Lung (tissue), 12 donors: ENCODE results near the gene NTM. TPM values are rescaled to one million over a fixed set of nuclear protein-coding genes. Genes with fewer than 3 reads are reported as not detected.

ENCODE experiments used
- ATAC-seq: fragments of 200-7000 bp; cut with Tn5 transposase; one replicate; pipeline ENCODE4 v1.9.1; 2020; ENCODE audit warnings: moderate number of reproducible peaks; ENCODE audit not compliant: insufficient read depth, low FRiP score
- DNase-seq, 3 donors: peaks; one replicate each; pipeline ENCODE4 v3.0.0-alpha.2; 2013 to 2017
- H3K27ac ChIP-seq, 2 donors: one replicate each; pipeline ENCODE4 v1.5.1; 2013; ENCODE audit warnings: mild to moderate bottlenecking in 2 of 2, moderate library complexity in 2 of 2, control low read depth in 1 of 2, inconsistent platforms in 1 of 2, low read depth in 1 of 2, low read length in 1 of 2
- H3K27me3 ChIP-seq, 3 donors: one replicate each; pipeline ENCODE4 v1.5.1; 2013; ENCODE audit warnings: low read length in 2 of 3; ENCODE audit not compliant: control insufficient read depth in 3 of 3, insufficient read depth in 3 of 3
- H3K36me3 ChIP-seq, 4 donors: one replicate each; pipeline ENCODE4 v1.5.1; 2013; ENCODE audit warnings: low read length in 4 of 4, mild to moderate bottlenecking in 1 of 4, moderate library complexity in 1 of 4; ENCODE audit not compliant: control insufficient read depth in 4 of 4, insufficient read depth in 4 of 4
- H3K4me1 ChIP-seq, 5 donors: one replicate each; pipeline ENCODE4 v1.5.1; 2013; ENCODE audit warnings: low read length in 5 of 5, mild to moderate bottlenecking in 2 of 5, moderate library complexity in 1 of 5; ENCODE audit not compliant: control insufficient read depth in 5 of 5, insufficient read depth in 5 of 5
- H3K4me3 ChIP-seq: one replicate; pipeline ENCODE4 v1.5.1; 2013; ENCODE audit warnings: mild to moderate bottlenecking, control low read depth, moderate library complexity
- H3K9ac ChIP-seq, 2 donors: one replicate each; pipeline ENCODE4 v1.5.1; 2013; ENCODE audit warnings: low read length in 2 of 2, control low read depth in 1 of 2; ENCODE audit not compliant: insufficient read depth in 1 of 2
- H3K9me3 ChIP-seq, 4 donors: one replicate each; pipeline ENCODE4 v1.5.1; 2013; ENCODE audit warnings: low read length in 3 of 4, mild to moderate bottlenecking in 1 of 4, moderate library complexity in 1 of 4; ENCODE audit not compliant: control insufficient read depth in 4 of 4, insufficient read depth in 3 of 4
- WGBS, 2 donors: extraction: QIAGEN DNeasy Blood & Tissue Kit; methylation state at CpG; one replicate each; pipeline ENCODE4 v1.1.7; 2013; 5-methylcytosine and 5-hydroxymethylcytosine counted together
- polyA plus RNA-seq, 2 donors: library from polyadenylated mRNA; stranded (reverse); fragments of 200-250 nt; gene quantifications; one replicate each; pipeline ENCODE4 v1.2.1, GENCODE V29; 2013
- total RNA-seq, 2 donors: library from RNA; depleted of rRNA in 1 of 2; stranded (reverse); fragments of >200 nt in 1 of 2; gene quantifications; one replicate each; pipeline ENCODE4 v1.2.1, GENCODE V29; 2014 to 2021
- TF ChIP-seq, protein P1 (sequence below): IDR thresholded peaks from 2 replicates; pipeline ENCODE4 v1.5.1; 2012; ENCODE audit warnings: mild to moderate bottlenecking; ENCODE audit errors: control extremely low read depth, extremely low read depth
- donor health status: control.
- donor health status: control.
- donor health status: Bipolar disorder and iron deficiency.
- donor health status: healthy.
- donor health status: DM: yes; HTN: yes; CAD: no.

Gene NTM
- total and polyA plus RNA-seq, 4 donors, result 0.39 to 30.9 (median 7.2) TPM

- H3K9ac ChIP-seq, result no peak overlapping the region
- H3K36me3 ChIP-seq, result no peaks in the 10 kb centered on the region
- no peaks in the 10 kb centered on the region for H3K9me3 ChIP-seq
- DNase-seq (peak in 1 of 3 donors; percentile 10), ATAC-seq (no peak)
- H3K27me3 ChIP-seq, result no peaks in the 10 kb centered on the region
- 22 to 32% methylated on average over 6 of the region's 6 CpGs for WGBS, 2 donors
- no peak overlapping the region for H3K27ac ChIP-seq
- peaks cover 0 to 1% (median 0%) of the 10 kb centered on the region in 5 donors for H3K4me1 ChIP-seq
- TF ChIP-seq, protein P1, sequence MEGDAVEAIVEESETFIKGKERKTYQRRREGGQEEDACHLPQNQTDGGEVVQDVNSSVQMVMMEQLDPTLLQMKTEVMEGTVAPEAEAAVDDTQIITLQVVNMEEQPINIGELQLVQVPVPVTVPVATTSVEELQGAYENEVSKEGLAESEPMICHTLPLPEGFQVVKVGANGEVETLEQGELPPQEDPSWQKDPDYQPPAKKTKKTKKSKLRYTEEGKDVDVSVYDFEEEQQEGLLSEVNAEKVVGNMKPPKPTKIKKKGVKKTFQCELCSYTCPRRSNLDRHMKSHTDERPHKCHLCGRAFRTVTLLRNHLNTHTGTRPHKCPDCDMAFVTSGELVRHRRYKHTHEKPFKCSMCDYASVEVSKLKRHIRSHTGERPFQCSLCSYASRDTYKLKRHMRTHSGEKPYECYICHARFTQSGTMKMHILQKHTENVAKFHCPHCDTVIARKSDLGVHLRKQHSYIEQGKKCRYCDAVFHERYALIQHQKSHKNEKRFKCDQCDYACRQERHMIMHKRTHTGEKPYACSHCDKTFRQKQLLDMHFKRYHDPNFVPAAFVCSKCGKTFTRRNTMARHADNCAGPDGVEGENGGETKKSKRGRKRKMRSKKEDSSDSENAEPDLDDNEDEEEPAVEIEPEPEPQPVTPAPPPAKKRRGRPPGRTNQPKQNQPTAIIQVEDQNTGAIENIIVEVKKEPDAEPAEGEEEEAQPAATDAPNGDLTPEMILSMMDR, result no peak
- H3K4me3 ChIP-seq, result no peak overlapping the region
These were observed 919.3 kb downstream of the NTM start for GRCh38 chr11:132289590-132290256.

DNA sequence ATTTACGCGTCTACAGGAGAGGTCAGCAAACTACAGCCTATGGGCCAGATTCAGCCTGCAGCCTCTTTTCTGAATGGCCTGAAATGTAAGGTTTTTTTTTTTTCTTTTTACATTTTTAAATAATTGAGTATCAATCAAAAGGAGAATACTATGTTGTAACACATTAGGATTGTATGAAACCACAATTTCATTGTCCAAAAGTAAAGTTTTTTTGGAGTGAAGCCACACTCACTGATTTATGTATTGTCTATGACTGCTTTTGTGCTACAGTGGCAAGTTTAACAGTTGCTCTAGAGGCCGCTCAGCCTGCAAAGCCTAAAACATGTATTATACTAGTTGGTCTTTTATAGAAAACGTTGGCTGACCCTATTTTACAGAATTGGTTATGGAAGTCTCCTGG is 923.2 kb downstream of the NTM start:
- Histone ChIP-seq H3K4me1 (no peaks in the 10 kb centered on the region), H3K4me3 (no peak overlapping the region), H3K9ac (no peak overlapping the region), H3K36me3 (no peaks in the 10 kb centered on the region), H3K27me3 (no peaks in the 10 kb centered on the region), H3K27ac (no peak overlapping the region), H3K9me3 (no peaks in the 10 kb centered on the region)
- TF ChIP-seq, protein P1, result no peak
- WGBS, 2 donors, result 72 to 86% methylated on average over 4 of the region's 4 CpGs
- ATAC-seq (no peak), DNase-seq (peak in 1 of 3 donors; percentile 15)

GRCh38 chr11:132296946-132297610 is 926.7 kb downstream of the NTM start:
- Histone ChIP-seq H3K27ac (no peak overlapping the region), H3K36me3 (no peaks in the 10 kb centered on the region), H3K4me3 (no peak overlapping the region), H3K9me3 (peaks cover 0 to 2% (median 0%) of the 10 kb centered on the region in 4 donors), H3K27me3 (no peaks in the 10 kb centered on the region), H3K9ac (no peak overlapping the region), H3K4me1 (no peaks in the 10 kb centered on the region)
- 87 to 89% methylated on average over 3 of the region's 3 CpGs for WGBS, 2 donors
- TF ChIP-seq, protein P1, result no peak
- no peak for ATAC-seq
- DNase-seq, result no peak
